Measurements from ENCODE around the gene DNAJB11.

GRCh38 chr3:186524616-186525015 is 45.9 kb upstream of the DNAJB11 start:
- no peak for TF ChIP-seq ZNF70 (CRISPR knock-in tag; IDR thresholded peaks at IDR 0.05)
- no peak for TF ChIP-seq ARNTL (CRISPR knock-in tag; IDR thresholded peaks at IDR 0.05; ENCODE audit: borderline replicate concordance, low read depth)
- TF ChIP-seq ISL1 (CRISPR knock-in tag; IDR thresholded peaks at IDR 0.05), result no peak
- TF ChIP-seq OSR1 (CRISPR knock-in tag; IDR thresholded peaks at IDR 0.05), result no peak

Measured in SK-N-SH treated with all-trans-retinoic acid at 6 μM for 48 hours (cell line).